ENCODE data around the gene FCER2.

FCER2 gene

DNA sequence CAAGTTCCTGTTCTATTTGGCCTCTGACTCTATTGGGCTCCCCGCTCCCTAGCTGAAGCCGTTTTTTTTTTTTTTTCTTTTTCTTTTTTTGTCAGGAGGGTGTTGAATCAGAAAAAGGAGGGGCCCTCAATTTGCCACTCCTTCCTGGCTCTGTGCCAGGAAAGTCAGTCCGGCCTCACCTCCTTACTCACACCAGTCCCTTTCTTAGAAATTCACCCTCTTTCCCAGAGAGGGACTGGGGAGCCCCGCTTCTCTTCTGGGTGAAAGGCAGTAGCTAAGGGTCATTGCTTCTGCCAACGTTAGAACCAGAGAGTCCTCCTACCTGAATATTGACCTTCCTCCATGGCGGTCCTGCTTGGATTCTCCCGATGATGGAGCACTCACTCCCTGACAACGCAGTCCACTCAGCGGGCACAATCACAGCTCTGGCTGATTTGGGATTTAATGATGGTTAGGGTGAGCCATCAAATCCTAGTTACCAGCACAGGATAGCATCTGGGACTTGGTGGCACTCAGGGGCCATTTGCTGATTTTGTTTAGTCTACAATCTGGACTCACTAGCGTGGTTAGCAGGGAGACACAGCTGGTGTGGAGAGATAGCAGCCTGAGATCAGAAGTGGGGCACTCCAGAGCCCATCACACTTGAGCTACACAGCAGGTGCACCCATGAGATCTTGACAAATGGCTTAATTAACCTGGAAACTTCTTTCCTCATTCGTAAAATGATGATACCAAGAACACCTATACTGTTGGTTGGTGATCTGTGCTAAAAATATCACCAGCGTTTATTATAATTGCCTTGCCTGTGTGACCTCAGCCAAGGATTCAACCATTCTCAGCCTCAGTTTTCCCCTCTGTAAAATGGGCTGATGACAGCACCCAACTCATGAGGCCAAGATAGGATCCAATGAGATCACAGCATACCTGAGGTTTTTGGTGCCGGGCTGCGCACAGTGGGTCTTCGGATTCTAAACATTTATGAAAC is 2.2 kb downstream of the FCER2 start:
- DNase-seq: peak; percentile 92 to 98

DNA sequence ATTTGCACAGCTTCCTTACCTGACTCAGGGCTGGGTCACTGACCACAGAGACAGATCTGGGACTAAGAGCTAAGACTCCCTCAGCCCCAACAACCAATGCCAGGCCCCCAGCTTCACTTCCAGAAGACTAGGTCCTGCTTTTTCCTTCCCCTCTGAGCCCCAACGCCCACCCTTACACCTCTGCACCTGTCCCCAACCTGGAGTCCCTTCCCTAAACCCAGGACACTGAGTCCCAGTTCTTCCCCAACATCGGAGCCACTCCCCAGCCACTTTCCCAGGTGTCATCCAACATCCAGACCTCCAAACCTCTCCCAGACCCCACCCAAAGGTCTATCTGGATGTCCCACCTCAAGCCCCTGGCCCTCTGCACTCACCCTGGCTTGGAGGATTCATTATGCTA is 2.9 kb downstream of the FCER2 start:
- DNase-seq: no peak

DNA sequence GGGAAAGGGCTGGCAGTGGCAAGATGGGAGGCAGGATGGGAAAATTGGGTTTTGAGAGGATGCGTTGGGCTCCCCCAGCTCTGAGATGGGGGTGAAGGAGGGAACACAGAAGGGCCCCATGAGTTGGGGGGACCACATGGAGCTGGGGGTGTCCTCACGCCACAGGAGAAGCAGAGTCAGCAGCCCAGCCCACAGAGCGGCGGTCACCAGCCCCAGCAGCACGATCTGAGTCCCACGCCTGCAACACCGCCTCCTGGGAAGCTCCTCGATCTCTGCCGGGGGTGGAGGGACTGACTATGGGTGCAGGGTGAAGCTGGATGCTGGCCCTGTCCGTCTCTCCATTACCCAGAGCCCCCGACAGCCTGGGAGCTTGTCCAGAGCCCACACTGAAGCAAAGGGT is 3.3 kb downstream of the FCER2 start:
- DNase-seq: no peak

DNA sequence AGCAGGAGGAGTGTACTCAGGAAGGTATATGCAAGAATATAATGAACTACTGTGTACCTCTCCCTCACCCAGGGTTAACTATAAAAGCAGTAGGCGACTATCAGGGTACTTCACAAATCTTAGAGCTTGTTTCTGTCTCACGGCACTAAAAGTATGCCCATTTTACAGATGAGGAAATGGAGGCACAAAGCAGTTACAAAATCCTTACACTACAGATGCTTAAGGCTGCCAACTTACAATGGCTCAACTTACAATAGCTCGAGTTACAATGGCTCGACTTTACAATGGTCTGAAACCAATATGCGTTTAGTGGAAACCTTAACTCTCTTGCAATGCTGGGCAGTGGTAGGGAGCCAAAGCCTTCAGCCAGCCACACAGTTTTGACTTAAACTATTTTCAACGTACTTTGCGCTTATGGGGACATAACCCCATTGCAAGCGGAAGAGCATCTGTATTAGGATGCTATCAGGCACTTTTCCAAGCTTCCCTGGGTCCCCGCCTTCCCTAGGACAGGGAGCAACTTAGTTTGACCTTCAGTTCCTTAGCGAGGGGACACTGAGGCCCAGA is 4.1 kb downstream of the FCER2 start:
- no peak for DNase-seq

DNA sequence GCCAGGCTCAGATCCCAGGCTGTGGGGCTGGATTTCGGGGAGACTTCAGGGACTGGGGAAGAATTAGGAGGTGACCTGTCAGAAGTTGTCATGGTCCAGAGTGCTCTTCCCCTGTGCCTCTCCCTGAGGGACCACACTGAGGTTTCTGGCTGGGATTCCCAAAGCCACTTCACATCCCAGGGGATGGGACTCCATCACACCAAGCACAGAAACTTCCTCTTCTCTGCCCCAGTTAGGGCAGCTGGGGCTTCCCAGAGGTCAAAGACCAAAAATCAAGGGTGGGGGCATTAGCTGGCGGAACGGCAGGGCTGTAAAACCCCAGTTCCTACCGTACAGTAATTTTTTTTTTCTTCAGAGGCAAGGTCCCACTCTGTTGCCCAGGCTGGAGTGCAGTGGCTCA is 7.4 kb downstream of the FCER2 start:
- DNase-seq: no peak

DNA sequence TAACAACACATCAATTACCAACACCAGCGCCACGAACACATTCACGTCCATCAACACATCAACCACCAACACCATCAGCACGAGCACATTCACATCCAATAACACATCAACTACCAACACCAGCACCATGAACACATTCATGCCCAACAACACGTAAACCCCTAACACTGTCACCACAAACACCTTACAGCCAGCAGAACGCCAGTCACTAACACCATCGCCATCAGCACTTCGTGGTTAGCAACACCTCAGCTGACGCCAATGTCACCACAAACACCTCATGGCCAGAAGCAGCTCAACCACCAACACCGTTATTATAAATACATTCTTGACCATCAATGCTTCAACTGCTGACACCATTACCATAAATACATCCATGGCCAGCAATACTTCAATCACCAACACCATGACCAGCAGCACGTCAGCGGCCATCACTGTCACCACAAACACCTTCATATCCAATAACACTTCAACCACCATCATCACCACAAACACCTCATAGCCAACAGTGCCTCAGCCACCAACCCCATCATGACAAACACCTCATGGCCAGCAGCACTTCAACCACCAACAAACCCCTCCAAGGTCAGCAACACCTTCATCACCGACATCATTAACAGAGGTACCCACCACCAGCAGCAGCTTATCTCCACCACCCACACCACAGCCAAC is 9.4 kb downstream of the FCER2 start:
- no peak for DNase-seq

DNA sequence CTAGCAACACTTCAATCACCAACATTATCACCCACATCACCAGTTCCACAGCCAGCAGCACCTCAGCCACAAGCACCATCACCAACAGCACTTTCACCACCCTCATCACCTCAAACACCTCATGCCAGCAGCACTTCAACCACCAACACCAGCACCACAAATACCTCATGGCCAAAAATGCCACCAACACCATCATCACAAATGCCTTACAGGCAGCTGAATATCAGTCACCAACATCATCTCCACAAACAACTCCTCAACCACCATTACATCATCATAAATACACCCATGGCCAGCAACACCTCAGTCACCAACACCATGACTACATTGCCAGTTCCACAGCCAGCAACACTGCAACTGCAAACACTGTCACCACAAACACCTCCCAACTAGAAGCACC is 10.4 kb downstream of the FCER2 start:
- DNase-seq: no peak

DNA sequence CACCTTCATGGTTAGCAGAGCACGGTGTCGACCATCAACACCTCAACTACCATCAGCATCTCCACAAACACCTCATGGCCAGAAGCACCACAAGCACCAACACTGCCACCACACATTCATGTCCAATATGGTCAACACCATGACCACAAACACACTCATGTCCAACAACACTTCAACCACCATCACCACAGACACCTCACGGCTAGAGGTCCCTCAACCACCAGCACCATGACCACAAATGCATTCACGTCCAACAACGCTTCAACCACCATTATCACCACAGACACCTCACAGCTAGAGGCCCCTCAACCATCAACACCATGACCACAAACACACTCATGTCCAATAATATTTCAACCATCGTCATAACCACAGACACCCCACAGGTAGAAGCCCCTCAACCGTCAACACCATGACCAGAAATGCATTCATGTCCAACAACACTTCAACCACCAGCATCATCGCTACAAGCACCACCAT is 11.1 kb downstream of the FCER2 start:
- DNase-seq: no peak

DNA sequence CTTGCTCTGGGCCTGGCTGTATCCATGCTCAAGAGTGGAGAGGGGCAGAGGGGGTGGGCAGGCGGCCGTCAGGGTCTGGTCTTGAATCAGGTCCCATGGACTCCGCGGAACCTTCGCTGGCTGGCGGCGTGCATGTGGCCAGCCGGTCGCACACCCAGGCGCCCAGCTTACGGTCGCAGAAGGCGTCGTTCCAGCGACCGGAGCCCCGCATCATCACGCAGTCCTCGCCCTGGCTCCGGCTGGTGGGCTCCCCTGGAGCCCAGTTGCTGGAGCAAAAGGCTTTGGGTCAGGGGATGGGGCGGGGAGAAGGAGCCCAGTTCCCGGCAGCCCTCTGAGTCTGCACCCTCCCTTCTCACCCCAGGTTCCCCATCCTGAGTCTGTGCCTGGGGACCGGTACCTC is 12.8 kb downstream of the FCER2 start:
- no peak for DNase-seq

DNA sequence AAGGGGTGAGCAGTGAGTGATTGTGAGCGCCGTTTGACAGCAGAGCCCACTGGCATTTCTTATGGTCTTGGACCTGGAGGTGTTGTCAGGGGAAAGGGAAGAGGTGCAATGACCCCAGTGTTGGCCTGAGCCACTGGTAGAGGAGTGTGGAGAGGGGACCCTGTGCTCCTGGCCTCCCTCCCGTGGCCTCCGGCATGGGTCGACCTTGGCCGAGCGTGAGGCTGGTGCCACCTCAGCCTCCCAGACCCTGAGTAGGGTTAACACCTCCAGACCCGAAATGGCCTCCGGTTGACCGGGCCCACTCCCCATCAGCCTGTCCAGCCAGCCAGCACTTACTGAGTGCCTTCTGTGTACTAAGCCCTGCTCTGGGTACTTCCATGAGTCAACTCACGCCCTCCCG is 14.8 kb downstream of the FCER2 start:
- DNase-seq: no peak

DNA sequence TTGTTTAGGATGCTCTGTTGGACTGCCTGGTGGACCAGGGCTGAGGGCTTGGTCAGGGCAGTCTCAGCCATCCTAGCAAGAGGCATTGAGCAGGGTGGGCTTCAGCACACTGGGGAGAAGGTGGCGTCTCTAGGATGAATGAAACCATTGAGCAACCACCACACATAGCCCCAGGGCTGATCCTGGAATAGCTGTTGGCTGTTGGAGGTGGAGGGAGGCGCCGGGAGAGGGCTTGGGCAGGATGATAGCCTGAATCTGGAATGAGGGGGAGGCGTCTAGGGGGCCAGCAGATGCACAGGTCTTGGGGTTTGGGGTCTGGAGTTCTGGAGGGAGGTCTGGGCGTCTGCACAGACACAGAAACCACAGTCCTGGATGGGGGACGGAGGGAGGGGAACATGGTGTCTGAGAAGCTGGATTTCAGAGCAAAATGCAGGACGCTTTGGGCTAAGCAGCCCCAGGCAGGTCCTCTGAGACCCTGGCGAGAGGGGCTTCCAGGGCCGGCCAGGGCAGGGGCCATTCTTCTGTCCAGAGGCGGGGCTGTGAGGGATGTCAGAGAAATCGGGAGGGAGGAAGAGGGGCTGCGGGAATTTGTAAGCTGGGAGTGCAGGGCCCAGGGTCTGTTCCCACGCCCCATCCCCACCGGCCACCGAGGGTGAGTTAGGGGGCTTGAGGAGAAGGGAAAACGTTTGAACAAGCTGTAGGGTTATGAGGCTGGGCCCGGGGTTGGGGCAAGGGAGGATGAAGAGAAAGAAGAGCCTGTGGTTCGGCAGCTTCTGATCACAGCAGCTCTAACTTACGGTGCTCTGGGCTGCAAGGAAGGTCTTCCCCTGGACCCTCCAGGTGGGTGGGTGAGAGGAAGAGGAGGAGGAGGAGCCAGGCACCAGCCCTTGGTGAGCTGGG is 16.1 kb downstream of the FCER2 start:
- no peak for DNase-seq

DNA sequence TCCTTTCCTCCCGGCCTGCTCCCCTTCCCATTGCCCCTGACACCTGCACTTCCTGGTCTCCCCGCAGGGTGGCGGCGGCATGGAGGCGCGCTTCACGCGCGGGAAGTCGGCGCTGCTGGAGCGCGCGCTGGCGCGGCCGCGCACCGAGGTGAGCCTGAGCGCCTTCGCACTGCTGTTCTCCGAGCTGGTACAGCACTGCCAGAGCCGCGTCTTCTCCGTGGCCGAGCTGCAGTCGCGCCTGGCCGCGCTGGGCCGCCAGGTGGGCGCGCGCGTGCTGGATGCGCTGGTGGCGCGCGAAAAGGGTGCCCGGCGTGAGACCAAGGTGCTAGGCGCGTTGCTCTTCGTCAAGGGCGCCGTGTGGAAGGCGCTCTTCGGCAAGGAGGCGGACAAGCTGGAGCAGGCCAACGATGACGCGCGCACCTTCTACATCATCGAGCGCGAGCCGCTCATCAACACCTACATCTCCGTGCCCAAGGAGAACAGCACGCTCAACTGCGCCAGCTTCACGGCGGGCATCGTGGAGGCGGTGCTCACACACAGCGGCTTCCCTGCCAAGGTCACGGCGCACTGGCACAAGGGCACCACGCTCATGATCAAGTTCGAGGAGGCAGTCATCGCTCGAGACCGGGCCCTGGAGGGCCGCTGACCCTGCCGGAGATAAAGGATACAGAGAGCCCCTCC is 19.6 kb downstream of the FCER2 start:
- DNase-seq: no peak

DNA sequence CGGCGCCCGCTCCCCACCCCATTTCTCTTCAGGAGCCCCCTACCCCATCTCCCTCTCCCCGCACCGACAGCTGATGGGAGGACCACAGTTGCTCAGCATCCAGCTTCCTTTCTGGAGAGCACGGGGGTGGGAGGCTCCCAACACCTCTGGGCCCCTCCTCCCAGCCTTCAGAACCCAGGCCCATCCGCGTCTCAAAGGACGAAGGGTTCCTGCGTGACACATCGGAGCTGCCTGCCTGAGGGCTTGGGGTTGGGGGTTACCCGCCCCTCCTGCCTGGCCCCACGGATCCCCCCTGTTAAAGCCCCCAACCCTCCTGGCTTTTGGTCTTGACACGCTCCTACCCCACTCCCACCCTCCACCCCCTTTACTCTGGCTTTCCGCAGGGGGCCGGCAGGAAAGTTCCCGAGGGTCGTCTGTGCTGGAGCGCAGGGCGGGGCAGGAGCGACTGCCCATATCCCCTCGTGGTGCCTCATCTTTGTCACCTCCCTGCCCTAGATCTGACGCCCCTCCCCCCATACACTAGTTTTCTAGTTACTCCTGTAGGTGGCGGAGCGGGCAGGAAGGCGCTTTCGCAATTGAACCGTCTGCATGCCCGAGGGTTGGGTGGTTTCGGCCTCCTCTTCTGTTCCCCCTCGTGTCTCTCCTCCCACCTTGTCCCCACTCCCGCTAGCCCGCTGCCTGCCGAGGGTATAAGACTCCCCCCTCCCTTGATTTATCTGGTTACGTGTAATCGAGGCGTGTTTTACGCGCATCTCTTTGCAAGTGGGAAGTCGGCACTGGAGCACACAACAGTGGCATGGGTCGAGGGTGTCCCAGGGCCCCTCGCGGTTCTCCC is 20.4 kb downstream of the FCER2 start:
- DNase-seq: peak; percentile 34 to 39

DNA sequence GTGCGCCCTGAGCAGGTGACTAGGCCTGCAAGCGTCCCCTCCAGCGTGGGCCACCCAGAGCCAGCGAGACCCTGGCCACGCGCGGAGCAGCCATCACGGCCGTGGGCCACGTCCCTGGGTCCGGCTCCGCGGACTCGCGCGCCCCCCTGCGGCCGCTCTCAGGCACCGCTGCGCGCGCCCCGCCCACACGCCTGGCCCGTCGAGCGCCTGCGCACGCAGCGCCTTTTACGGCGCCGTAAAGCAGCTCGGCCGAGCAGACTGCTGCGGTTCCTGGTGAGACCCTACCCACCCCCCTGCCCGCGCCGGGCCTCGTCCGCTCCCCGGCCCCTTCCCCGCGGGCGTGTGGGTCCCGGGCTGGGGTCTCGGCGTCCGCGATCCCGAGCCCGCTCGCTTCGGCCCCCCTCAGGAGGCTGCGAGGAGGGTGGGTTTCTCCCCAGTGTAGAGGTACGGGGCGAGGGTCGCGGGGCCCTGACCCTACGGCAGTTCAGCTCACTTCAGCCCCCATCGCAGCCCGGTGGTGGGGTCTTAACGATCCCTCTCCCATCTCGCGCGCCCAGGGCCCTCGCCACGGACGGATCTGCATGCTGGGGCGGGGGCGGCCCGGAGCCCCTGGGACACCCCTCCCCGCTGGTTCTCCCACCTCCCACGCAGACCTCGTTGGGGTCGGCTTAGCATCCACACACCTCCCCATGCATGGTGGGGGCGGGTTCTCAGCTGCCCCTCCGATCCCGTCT is 21.2 kb downstream of the FCER2 start, which contains the start of gene TRAPPC5:
TSS of gene TRAPPC5 (plus strand) at position 228 of the 734 bp plus-strand sequence. CDS start 1,421 bp downstream, outside the sequence.
- peak; percentile 49 to 88 for DNase-seq

DNA sequence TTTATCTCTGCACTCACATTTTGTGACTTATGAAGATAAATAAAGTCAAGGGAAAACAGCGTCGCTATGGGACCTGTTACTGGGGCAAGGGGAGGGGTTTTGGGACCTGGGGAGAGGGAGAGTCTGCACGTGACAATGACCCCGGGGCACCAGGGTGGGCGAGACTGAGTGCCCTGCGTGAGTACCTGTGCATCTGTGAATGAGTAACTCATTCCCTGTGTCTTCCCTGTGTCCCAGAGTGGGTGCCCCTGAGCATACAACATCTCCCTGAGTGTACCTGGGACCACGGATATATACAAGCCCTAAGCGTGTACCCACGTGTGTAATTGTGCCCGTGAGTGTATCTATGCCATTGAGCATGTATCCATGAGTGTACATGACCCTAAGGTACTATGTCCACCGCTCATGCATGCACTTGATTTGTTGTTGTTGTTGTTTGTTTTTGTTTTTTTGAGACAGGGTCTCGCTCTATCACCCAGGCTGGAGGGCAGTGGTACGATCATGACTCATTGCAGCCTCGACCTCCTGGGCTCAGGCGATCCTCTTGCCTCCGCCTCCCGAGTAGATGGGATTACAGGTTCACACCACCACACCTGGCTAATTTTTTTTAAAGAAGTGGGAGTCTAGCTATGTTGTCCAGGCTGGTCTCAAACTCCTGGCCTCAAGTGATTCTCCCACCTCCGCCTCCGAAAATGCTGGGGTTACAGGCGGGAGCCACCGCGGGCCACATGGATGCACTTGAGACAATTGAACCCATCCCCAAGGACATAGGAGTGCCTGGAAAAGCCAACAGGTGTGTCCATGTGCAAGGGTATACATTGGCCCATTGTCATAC is 21.9 kb downstream of the FCER2 start:
- no peak for DNase-seq

DNA sequence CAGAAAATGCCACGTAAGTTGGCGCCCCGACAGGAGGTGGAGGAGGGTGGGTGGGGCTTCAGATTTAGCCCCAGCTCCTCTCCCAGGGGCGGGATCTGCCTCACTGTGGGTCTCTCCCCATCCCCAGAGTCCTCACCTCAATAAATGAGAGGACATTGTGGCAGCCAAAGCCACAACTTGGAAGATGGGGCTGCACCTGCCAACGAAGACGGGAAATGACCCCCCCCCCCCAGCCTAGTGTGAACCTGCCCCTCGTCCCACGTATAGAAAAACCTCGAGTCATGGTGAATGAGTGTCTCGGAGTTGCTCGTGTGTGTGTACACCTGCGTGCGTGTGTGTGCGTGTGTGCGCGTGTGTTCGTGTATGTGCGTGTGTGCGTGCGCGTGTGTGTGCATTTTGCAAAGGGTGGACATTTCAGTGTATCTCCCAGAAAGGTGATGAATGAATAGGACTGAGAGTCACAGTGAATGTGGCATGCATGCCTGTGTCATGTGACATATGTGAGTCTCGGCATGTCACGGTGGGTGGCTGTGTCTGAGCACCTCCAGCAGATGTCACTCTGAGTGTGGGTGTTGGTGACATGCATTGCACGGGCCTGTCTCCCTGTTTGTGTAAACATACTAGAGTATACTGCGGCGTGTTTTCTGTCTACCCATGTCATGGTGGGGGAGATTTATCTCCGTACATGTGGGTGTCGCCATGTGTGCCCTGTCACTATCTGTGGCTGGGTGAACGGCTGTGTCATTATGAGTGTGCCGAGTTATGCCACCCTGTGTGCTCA is 22.8 kb downstream of the FCER2 start:
- DNase-seq: peak; percentile 66 to 89

DNA sequence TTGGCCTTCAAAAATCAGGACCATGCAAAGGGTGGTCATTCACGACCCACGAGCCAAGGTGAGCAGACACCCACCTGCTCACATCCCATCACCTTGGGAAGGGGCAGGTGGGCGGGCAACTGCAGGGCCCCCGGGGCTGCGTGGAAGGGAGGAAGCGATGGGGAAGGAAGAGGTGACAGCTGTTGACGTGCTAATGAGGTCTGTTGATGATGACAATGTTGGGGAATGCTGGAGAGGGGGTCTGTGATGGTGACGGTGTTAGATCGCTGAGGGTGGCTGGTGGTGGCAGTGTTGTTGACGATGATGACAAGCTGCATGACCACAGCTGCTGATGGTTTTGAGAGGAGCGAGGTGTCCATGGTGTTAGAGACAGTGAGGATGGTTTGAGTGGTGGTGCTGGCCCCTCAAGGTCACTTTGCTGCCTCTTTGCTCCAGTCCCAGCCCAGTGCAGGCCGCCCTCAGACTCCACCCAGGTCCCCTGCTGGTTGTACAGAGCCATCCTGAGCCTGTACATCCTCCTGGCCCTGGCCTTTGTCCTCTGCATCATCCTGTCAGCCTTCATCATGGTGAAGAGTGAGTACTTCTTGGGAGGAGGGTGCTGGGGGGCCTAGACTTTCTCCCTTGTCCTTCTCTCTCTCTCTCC is 24.1 kb downstream of the FCER2 start:
- DNase-seq: no peak

DNA sequence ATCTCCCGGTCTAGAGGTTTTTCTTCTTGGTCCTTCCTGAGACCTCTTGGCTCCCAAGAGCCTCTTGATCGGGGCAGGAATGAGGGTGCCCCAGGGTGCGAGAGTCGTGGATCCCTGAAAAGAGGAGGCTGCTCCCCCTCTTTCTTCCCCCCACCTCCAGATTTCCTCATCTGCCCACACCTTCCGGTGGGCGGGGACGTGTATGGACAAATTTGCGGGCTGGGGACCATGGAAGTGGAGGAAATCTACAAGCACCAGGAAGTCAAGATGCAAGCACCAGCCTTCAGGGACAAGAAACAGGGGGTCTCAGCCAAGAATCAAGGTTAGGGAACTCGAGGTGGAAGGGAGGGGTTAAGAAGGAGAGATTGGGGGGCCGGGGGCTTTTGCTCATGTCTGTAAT is 25.1 kb downstream of the FCER2 start, which contains the start of gene MCEMP1:
TSS of gene MCEMP1 (plus strand) at position 237 of the 400 bp plus-strand sequence. CDS start at position 268, 31 bp downstream.
- no peak for DNase-seq
